Adrenal gland (tissue), 5 donors: Measurements from ENCODE around the gene PEX11B.

Experiments
- POLR2A ChIP-seq, 2 donors: fragments of 450-650 bp; IDR thresholded peaks; one replicate each; pipeline ENCODE4 v1.6.1; 2017; ENCODE audit warnings: antibody characterized with exemption in 2 of 2, mild to moderate bottlenecking in 2 of 2, moderate library complexity in 1 of 2
- TF ChIP-seq, protein P1 (sequence below), 6 experiments: fragments of 450-650 bp in 4 of 6; fragments of 200-600 bp in 2 of 6; sonication (generic) in 1 of 6; IDR thresholded peaks; 1 replicate in 5 of 6; 2 replicates in 1 of 6; pipeline versions ENCODE4 v1.5.1 to v1.8.0; 2016 to 2021; ENCODE audit warnings: antibody characterized with exemption in 6 of 6, mild to moderate bottlenecking in 2 of 6, moderate library complexity in 1 of 6
- donor health status: DM: no; HTN: no; CAD: no.

DNA sequence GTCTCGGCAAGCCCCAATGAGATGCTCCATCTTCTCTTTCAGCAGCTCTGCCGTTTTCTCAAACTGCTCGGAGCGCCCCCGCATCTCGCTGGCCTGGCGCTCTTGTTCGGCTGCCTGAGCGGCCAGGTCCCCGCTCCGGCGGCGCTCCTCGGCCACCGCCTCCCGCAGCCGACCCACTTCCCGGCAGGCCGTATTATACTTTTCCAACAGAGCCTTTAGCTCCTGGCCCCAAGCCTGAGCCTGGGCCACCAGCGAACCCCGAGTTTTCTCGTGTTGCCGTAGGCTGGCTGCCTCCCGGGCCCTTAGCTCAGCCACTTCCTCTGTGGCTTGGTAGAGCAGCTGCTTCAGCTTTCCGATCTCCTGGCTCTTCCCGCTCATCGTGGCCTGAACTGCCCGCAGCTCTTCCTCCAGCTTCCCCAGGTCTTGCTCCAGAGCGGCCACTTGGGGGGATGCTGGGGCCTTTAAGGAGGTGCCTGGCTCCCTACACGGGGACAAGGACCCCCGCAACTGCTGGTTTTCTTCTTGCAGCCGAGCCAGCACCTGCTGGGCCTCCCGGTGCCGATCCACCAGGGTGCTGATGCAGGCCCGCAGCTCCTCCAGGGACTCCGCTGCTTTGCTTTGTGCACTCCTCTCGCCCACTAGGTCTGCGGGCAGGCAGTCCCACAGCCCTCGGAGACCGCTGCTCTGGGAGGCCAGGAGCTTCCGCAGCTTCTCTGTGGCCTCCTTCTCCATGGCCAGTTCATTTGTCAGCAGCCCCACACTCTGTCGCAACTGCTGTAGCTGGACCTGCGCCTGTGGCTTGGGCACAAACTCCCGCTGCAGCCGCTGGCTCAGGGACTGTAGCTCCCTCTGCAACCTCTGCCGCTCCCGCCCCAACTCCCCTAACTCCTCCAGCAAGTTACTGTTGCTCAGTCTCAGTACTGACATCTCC, 46.3 kb downstream of the PEX11B start:
- TF ChIP-seq, protein P1, sequence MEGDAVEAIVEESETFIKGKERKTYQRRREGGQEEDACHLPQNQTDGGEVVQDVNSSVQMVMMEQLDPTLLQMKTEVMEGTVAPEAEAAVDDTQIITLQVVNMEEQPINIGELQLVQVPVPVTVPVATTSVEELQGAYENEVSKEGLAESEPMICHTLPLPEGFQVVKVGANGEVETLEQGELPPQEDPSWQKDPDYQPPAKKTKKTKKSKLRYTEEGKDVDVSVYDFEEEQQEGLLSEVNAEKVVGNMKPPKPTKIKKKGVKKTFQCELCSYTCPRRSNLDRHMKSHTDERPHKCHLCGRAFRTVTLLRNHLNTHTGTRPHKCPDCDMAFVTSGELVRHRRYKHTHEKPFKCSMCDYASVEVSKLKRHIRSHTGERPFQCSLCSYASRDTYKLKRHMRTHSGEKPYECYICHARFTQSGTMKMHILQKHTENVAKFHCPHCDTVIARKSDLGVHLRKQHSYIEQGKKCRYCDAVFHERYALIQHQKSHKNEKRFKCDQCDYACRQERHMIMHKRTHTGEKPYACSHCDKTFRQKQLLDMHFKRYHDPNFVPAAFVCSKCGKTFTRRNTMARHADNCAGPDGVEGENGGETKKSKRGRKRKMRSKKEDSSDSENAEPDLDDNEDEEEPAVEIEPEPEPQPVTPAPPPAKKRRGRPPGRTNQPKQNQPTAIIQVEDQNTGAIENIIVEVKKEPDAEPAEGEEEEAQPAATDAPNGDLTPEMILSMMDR (IDR thresholded peaks at IDR 0.05), result no peak
- no peak for TF ChIP-seq POLR2A (IDR thresholded peaks at IDR 0.05)
